RCC 7860 (cell line): ENCODE measurements around the gene KCNMA1.

ENCODE experiments used
- DNase-seq: peaks from one replicate; pipeline ENCODE4 v3.0.0-alpha.2; 2015; ENCODE audit warnings: low spot score
- FAIRE-seq: peaks from 2 replicates; lab custom pipeline; 2012; peaks lifted over from hg19 to GRCh38; lab: Jason Lieb, UNC

Gene KCNMA1

GRCh38 chr10:76995023-76995422, 642.6 kb downstream of the KCNMA1 start:
- no peak for DNase-seq
- no peak for FAIRE-seq

GRCh38 chr10:76993213-76993612, 644.4 kb downstream of the KCNMA1 start:
- FAIRE-seq: no peak

GRCh38 chr10:76992467-76992866, 645.1 kb downstream of the KCNMA1 start:
- no peak for FAIRE-seq
- no peak for DNase-seq

More at GRCh38 chr10:76993213-76993612, 644.4 kb downstream of the KCNMA1 start:
- no peak for DNase-seq

- DNase-seq (no peak), FAIRE-seq (no peak)
These were observed 646.0 kb downstream of the KCNMA1 start for GRCh38 chr10:76991621-76992020.

- FAIRE-seq: no peak
- DNase-seq: no peak
These were observed 647.0 kb downstream of the KCNMA1 start for GRCh38 chr10:76990561-76990960.

- FAIRE-seq (no peak), DNase-seq (peak; percentile 39)
These were observed 652.8 kb downstream of the KCNMA1 start for GRCh38 chr10:76984559-76985443.

GRCh38 chr10:76983624-76984023, 654.0 kb downstream of the KCNMA1 start:
- FAIRE-seq (no peak), DNase-seq (no peak)

- DNase-seq (no peak), FAIRE-seq (no peak)
These were observed 654.9 kb downstream of the KCNMA1 start for GRCh38 chr10:76982671-76983070.

GRCh38 chr10:76981251-76981650, 656.4 kb downstream of the KCNMA1 start:
- FAIRE-seq: no peak
- no peak for DNase-seq

GRCh38 chr10:76977901-76978300, 659.7 kb downstream of the KCNMA1 start:
- FAIRE-seq (no peak), DNase-seq (no peak)

GRCh38 chr10:76977046-76977445, 660.6 kb downstream of the KCNMA1 start:
- DNase-seq: no peak
- FAIRE-seq: no peak

- DNase-seq (no peak), FAIRE-seq (no peak)
These were observed 661.5 kb downstream of the KCNMA1 start for GRCh38 chr10:76976142-76976541.

GRCh38 chr10:76975126-76975525, 662.5 kb downstream of the KCNMA1 start:
- DNase-seq (no peak), FAIRE-seq (no peak)

GRCh38 chr10:76974017-76974691, 663.5 kb downstream of the KCNMA1 start:
- DNase-seq (no peak), FAIRE-seq (no peak)

GRCh38 chr10:76973091-76974016, 664.3 kb downstream of the KCNMA1 start:
- FAIRE-seq (no peak), DNase-seq (no peak)

- DNase-seq (no peak), FAIRE-seq (no peak)
These were observed 665.1 kb downstream of the KCNMA1 start for GRCh38 chr10:76972541-76972940.

- FAIRE-seq: no peak
- no peak for DNase-seq
These were observed 665.9 kb downstream of the KCNMA1 start for GRCh38 chr10:76971547-76972170.

- no peak for DNase-seq
- FAIRE-seq: no peak
These were observed 666.7 kb downstream of the KCNMA1 start for GRCh38 chr10:76970711-76971519.

GRCh38 chr10:76969366-76969948, 668.2 kb downstream of the KCNMA1 start:
- DNase-seq (no peak), FAIRE-seq (no peak)
